Activated CD8-positive, alpha-beta T cell treated with anti-CD3 and anti-CD28 coated beads for 36 hours (primary cell): ENCODE results near the gene KCNN1. TPM values are rescaled to one million over a fixed set of nuclear protein-coding genes. Genes with fewer than 3 reads are reported as not detected.

ENCODE experiments used
- ATAC-seq: fragments of 200-7000 bp; cut with Tn5 transposase; one replicate; pipeline ENCODE4 v1.10.0; 2021; ENCODE audit warnings: mild to moderate bottlenecking, moderate library complexity
- CTCF ChIA-PET: fragments of 350-600 bp; sonication (Branson Sonifier 250); formaldehyde crosslinking; loops from one replicate; lab custom pipeline; 2021; ENCODE audit warnings: antibody characterized with exemption; lab: Charles Lee
- POLR2A ChIA-PET: fragments of 350-600 bp; sonication (Branson Sonifier 250); formaldehyde crosslinking; loops from one replicate; lab custom pipeline; 2021; ENCODE audit warnings: antibody characterized with exemption; lab: Charles Lee
- DNase-seq: peaks from one replicate; pipeline ENCODE4 v3.0.0-alpha.2; 2020
- H3K27ac Mint-ChIP-seq: one replicate; pipeline ENCODE4 v1.8.0; 2021; ENCODE audit warnings: mild to moderate bottlenecking, mixed read lengths
- H3K27me3 Mint-ChIP-seq: one replicate; pipeline ENCODE4 v1.8.0; 2021; ENCODE audit warnings: mixed read lengths
- H3K36me3 Mint-ChIP-seq: one replicate; pipeline ENCODE4 v1.8.0; 2021; ENCODE audit warnings: low read depth, mixed read lengths
- H3K4me1 Mint-ChIP-seq: one replicate; pipeline ENCODE4 v1.8.0; 2021; ENCODE audit warnings: low read depth, mixed read lengths
- H3K4me3 Mint-ChIP-seq: one replicate; pipeline ENCODE4 v1.8.0; 2021; ENCODE audit warnings: mild to moderate bottlenecking, moderate library complexity, mixed read lengths
- H3K9me3 Mint-ChIP-seq: one replicate; pipeline ENCODE4 v1.8.0; 2021; ENCODE audit warnings: mixed read lengths
- CTCF ChIP-seq: fragments of 200-600 bp; IDR thresholded peaks from one replicate; pipeline ENCODE4 v1.8.0; 2022; ENCODE audit warnings: antibody characterized with exemption, mild to moderate bottlenecking
- intact Hi-C: fragments of 100-400 bp; cut with micrococcal nuclease; formaldehyde crosslinking; loops from one replicate; pipeline ENCODE4 v1.10.0; 2022
- total RNA-seq, 2 experiments: library from RNA; stranded (reverse); gene quantifications; one replicate each; pipeline ENCODE4 v1.2.3, GENCODE V29; 2021

Gene KCNN1
- total RNA-seq, 2 experiments from 2014 or later, result 0.25 to 1.7 TPM

GRCh38 chr19:18017275-18018083, 50.6 kb downstream of the KCNN1 start:
- Mint-ChIP-seq H3K27me3 (no peaks in the 10 kb centered on the region), H3K9me3 (no peaks in the 10 kb centered on the region), H3K27ac (peak overlapping the region; percentile 43), H3K4me3 (no peak overlapping the region), H3K4me1 (peaks cover 68% of the 10 kb centered on the region), H3K36me3 (peaks cover 33% of the 10 kb centered on the region)
- no peak for TF ChIP-seq CTCF
- POLR2A ChIA-PET, result interaction anchor here (0.6 to 1.0 kb wide), 2 partner anchors 27 to 34 kb away, joined by 3 read pairs; no protein-coding TSS in a partner anchor
- CTCF ChIA-PET, result interaction anchor here (0.5 to 1.5 kb wide), 3 partner anchors 10 to 41 kb away, joined by 3 to 4 read pairs (median 4); no protein-coding TSS in a partner anchor
- no peak for DNase-seq
- intact Hi-C loops, result no loop called here
- ATAC-seq, result no peak

GRCh38 chr19:18020212-18021085, 53.5 kb downstream of the KCNN1 start:
- intact Hi-C loops, result no loop called here
- POLR2A ChIA-PET, result interaction anchor here (0.9 to 1.3 kb wide), 5 partner anchors 10 to 68 kb away, joined by 3 read pairs; no protein-coding TSS in a partner anchor
- H3K4me3 Mint-ChIP-seq, result peak overlapping the region; percentile 76

GRCh38 chr19:18021121-18021755, 54.3 kb downstream of the KCNN1 start:
- no peak for TF ChIP-seq CTCF
- H3K27ac Mint-ChIP-seq, result peak overlapping the region; percentile 87
- peaks cover 4% of the 10 kb centered on the region for H3K36me3 Mint-ChIP-seq
- no peaks in the 10 kb centered on the region for H3K27me3 Mint-ChIP-seq
- intact Hi-C loops, result no loop called here
- ChIA-PET POLR2A (interaction anchor here (0.9 to 1.1 kb wide), 3 partner anchors 10 to 67 kb away, joined by 3 read pairs; no protein-coding TSS in a partner anchor), CTCF (interaction anchor here (2.1 kb wide), 1 partner anchor 14 kb away, joined by 7 read pairs; the partner anchor contains the start of gene ARRDC2)
- DNase-seq (peak; percentile 80), ATAC-seq (peak; percentile 38)
- no peaks in the 10 kb centered on the region for H3K9me3 Mint-ChIP-seq
- peaks cover 56% of the 10 kb centered on the region for H3K4me1 Mint-ChIP-seq
- H3K4me3 Mint-ChIP-seq, result peak overlapping the region; percentile 76

More at GRCh38 chr19:18020212-18021085, 53.5 kb downstream of the KCNN1 start:
- DNase-seq (no peak), ATAC-seq (no peak)
- no peak for TF ChIP-seq CTCF
- Mint-ChIP-seq H3K9me3 (no peaks in the 10 kb centered on the region), H3K27me3 (no peaks in the 10 kb centered on the region), H3K4me1 (peaks cover 60% of the 10 kb centered on the region), H3K36me3 (peaks cover 7% of the 10 kb centered on the region), H3K27ac (peak overlapping the region; percentile 87)
- CTCF ChIA-PET, result interaction anchor here (2.1 kb wide), 1 partner anchor 13 kb away, joined by 7 read pairs; the partner anchor contains the start of gene ARRDC2

GRCh38 chr19:18023622-18024251, 56.8 kb downstream of the KCNN1 start:
- ChIA-PET POLR2A (interaction anchor here (0.8 to 2.0 kb wide), 10 partner anchors 8 to 257 kb away, joined by 3 to 8 read pairs (median 4); partner anchors contain the start of genes ARRDC2, IL12RB1 and JUND), CTCF (interaction anchor here (1.0 to 2.1 kb wide), 5 partner anchors 13 to 38 kb away, joined by 3 to 4 read pairs (median 4); partner anchors contain the start of gene ARRDC2)
- peak overlapping the region; percentile 86 for H3K27ac Mint-ChIP-seq
- peaks cover 4% of the 10 kb centered on the region for H3K36me3 Mint-ChIP-seq
- H3K4me3 Mint-ChIP-seq, result peak overlapping the region; percentile 57
- DNase-seq (peak; percentile 65), ATAC-seq (peak; percentile 25)
- TF ChIP-seq CTCF, result no peak
- H3K27me3 Mint-ChIP-seq, result no peaks in the 10 kb centered on the region
- peaks cover 46% of the 10 kb centered on the region for H3K4me1 Mint-ChIP-seq
- intact Hi-C loops, result no loop called here
- H3K9me3 Mint-ChIP-seq, result no peaks in the 10 kb centered on the region
